SK-N-SH (cell line): Measurements from ENCODE around the gene EXOC3L1.

Experiments
- CTCF ChIP-seq: fragments of 200-600 bp; sonication (generic); IDR thresholded peaks from 2 replicates; pipeline ENCODE4 v1.6.1; 2017; ENCODE audit warnings: antibody characterized with exemption, mild to moderate bottlenecking, moderate library complexity
- EZH2phosphoT487 ChIP-seq: fragments of 200-600 bp; sonication (generic); IDR thresholded peaks from 2 replicates; pipeline ENCODE4 v1.6.1; 2017; ENCODE audit warnings: low read depth, mixed run types, mild to moderate bottlenecking, antibody characterized with exemption, moderate library complexity, borderline replicate concordance
- FOXJ3 ChIP-seq: sonication (generic); formaldehyde crosslinking; IDR thresholded peaks from 2 replicates; pipeline ENCODE4 v1.5.1; 2020; ENCODE audit warnings: mild to moderate bottlenecking, missing genetic modification reagents
- MAX ChIP-seq: IDR thresholded peaks from 2 replicates; pipeline ENCODE4 v1.4.0; 2012; ENCODE audit warnings: low read depth
- MEF2A ChIP-seq: IDR thresholded peaks from 2 replicates; pipeline ENCODE4 v1.4.0; 2012; ENCODE audit warnings: low read depth, borderline replicate concordance
- NFIC ChIP-seq: IDR thresholded peaks from 2 replicates; pipeline ENCODE4 v1.4.0; 2012; ENCODE audit warnings: borderline replicate concordance
- NRF1 ChIP-seq: IDR thresholded peaks from 2 replicates; pipeline ENCODE4 v1.6.1; 2012; ENCODE audit warnings: low read depth, mild to moderate bottlenecking, low read length
- TAF1 ChIP-seq: IDR thresholded peaks from 2 replicates; pipeline ENCODE4 v1.6.1; 2012; ENCODE audit warnings: low read depth, mild to moderate bottlenecking, low read length, moderate library complexity, borderline replicate concordance

GRCh38 chr16:67157892-67158635 is 31.9 kb downstream of the EXOC3L1 start:
- TF ChIP-seq CTCF (no peak), MAX (no peak), MEF2A (no peak), FOXJ3 (no peak), EZH2phosphoT487 (no peak), NRF1 (no peak), NFIC (no peak), TAF1 (no peak)
